Body of pancreas (tissue), 4 donors: Measurements from ENCODE around the gene PRMT2. TPM values are rescaled to one million over a fixed set of nuclear protein-coding genes. Genes with fewer than 3 reads are reported as not detected.
"Not testable (repeated sequence)": the region's sequence is repeated elsewhere in the genome, so short reads cannot be mapped to it uniquely, and the experiment has no call there.

ENCODE experiments used
- ATAC-seq: fragments of 150-250 bp; one replicate; pipeline ENCODE4 v1.9.1; 2016
- DNase-seq, 4 donors: peaks; one replicate each; pipeline ENCODE4 v3.0.0-alpha.2; 2019
- H3K27ac ChIP-seq, 4 donors: fragments of 200-600 bp; sonication (generic); 1 replicate in 3 of 4; 2 replicates in 1 of 4; pipeline versions ENCODE4 v1.5.1 to v1.6.1; 2016 to 2019; ENCODE audit warnings: mild to moderate bottlenecking in 1 of 4, mixed read lengths in 1 of 4, moderate library complexity in 1 of 4
- H3K27me3 ChIP-seq, 2 donors: fragments of 200-600 bp; sonication (generic); one replicate each; pipeline ENCODE4 v1.6.0; 2016; ENCODE audit warnings: mild to moderate bottlenecking in 1 of 2
- H3K36me3 ChIP-seq, 2 donors: fragments of 200-600 bp; sonication (generic); replicated peaks in 1 of 2; 2 replicates each; pipeline ENCODE4 v1.5.1; 2016; ENCODE audit warnings: low read depth in 2 of 2; ENCODE audit not compliant: insufficient read depth in 1 of 2
- H3K4me1 ChIP-seq: fragments of 200-600 bp; sonication (generic); one replicate; pipeline ENCODE4 v1.6.0; 2016
- H3K4me3 ChIP-seq, 2 donors: fragments of 200-600 bp; sonication (generic); 1 replicate in 1 of 2; 2 replicates in 1 of 2; pipeline ENCODE4 v1.5.1; 2016 to 2019
- H3K9me3 ChIP-seq, 3 donors: fragments of 200-600 bp; sonication (generic); 1 replicate in 2 of 3; 2 replicates in 1 of 3; pipeline ENCODE4 v1.5.1; 2016
- CTCF ChIP-seq, 7 experiments: fragments of 450-650 bp in 4 of 7; fragments of 200-600 bp in 3 of 7; sonication (generic) in 3 of 7; IDR thresholded peaks; one replicate each; pipeline ENCODE4 v1.5.1; 2016 to 2019; ENCODE audit warnings: antibody characterized with exemption in 7 of 7
- POLR2A ChIP-seq, 3 donors: fragments of 450-650 bp; IDR thresholded peaks; one replicate each; pipeline ENCODE4 v1.6.1; 2016; ENCODE audit warnings: antibody characterized with exemption in 3 of 3, mild to moderate bottlenecking in 2 of 3
- WGBS, 2 donors: methylation state at CpG; one replicate each; pipeline ENCODE4 v1.1.5; 2017; 5-methylcytosine and 5-hydroxymethylcytosine counted together
- intact Hi-C: fragments of 100-400 bp; cut with DNase I; formaldehyde crosslinking; loops from one replicate; pipeline ENCODE4 v1.15.1; 2023
- total RNA-seq, 2 donors: library from RNA; depleted of rRNA; stranded (reverse); fragments of >200 nt; gene quantifications; one replicate each; pipeline ENCODE4 v1.1.0, GENCODE V29; 2016

Gene PRMT2
- total RNA-seq, 2 donors from 2014 or later, result 30.0 to 63.6 TPM

- 1% methylated on average over 12 to 53 of the region's 53 CpGs for WGBS, 2 donors
- Histone ChIP-seq H3K36me3 (peaks cover 0 to 6% of the 10 kb centered on the region in 2 donors), H3K27me3 (no peaks in the 10 kb centered on the region), H3K4me3 (no peak overlapping the region), H3K9me3 (no peaks in the 10 kb centered on the region), H3K4me1 (peaks cover 13% of the 10 kb centered on the region), H3K27ac (no peak overlapping the region)
- TF ChIP-seq POLR2A (IDR thresholded peaks at IDR 0.05), result no peak
- no peak for TF ChIP-seq CTCF (IDR thresholded peaks at IDR 0.05)
- intact Hi-C loops, result no loop called here
- DNase-seq (no peak), ATAC-seq (no peak)
These were observed 32.4 kb downstream of the PRMT2 start for GRCh38 chr21:46667741-46668380.

DNA sequence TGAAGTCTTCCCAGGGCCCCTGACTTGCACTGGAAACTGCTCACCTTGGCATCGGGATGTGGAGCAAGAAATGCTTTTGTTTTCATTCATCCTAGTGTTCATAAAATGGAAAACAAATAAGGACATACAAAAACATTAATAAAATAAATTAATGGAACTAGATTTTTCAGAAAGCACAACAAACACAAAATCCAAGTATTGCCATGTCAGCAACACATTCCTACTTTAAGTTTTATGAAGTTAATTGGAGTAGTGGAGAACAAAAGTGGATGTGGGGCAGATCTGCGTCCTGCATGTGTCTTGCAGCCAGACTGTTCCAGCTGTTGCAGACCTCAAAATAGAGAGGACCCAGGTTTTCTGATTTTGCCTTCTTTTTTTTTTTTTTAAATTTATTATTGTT lies 32.9 kb downstream of the PRMT2 start:
- H3K27ac ChIP-seq, result no peak overlapping the region
- H3K4me1 ChIP-seq, result peaks cover 13% of the 10 kb centered on the region
- intact Hi-C loops, result no loop called here
- peaks cover 0 to 6% of the 10 kb centered on the region in 2 donors for H3K36me3 ChIP-seq
- no peaks in the 10 kb centered on the region for H3K9me3 ChIP-seq
- no peak overlapping the region for H3K4me3 ChIP-seq
- DNase-seq (no peak), ATAC-seq (no peak)
- no peak for TF ChIP-seq CTCF (IDR thresholded peaks at IDR 0.05)
- TF ChIP-seq POLR2A (IDR thresholded peaks at IDR 0.05), result no peak
- 62 to 67% methylated on average over 2 of the region's 2 CpGs for whole genome bisulfite sequencing, 2 donors
- no peaks in the 10 kb centered on the region for H3K27me3 ChIP-seq

DNA sequence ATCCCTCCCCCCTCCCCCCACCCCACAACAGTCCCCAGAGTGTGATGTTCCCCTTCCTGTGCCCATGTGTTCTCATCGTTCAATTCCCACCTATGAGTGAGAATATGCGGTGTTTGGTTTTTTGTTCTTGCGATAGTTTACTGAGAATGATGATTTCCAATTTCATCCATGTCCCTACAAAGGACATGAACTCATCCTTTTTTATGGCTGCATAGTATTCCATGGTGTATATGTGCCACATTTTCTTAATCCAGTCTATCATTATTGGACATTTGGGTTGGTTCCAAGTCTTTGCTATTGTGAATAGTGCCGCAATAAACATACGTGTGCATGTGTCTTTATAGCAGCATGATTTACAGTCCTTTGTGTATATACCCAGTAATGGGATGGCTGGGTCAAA lies 33.4 kb downstream of the PRMT2 start:
- H3K4me1 ChIP-seq, result peaks cover 13% of the 10 kb centered on the region
- 83% methylated on average over 1 of the region's 5 CpGs; no CpG with 5 or more reads in 1 of the 2 donors for WGBS, 2 donors

GRCh38 chr21:46674430-46675007 lies 39.0 kb downstream of the PRMT2 start:
- Histone ChIP-seq H3K27me3 (no peaks in the 10 kb centered on the region), H3K9me3 (no peaks in the 10 kb centered on the region), H3K36me3 (no peaks in the 10 kb centered on the region), H3K4me3 (no peak overlapping the region), H3K27ac (no peak overlapping the region), H3K4me1 (no peaks in the 10 kb centered on the region)
- intact Hi-C loops, result no loop called here
- 83% methylated on average over 9 of the region's 9 CpGs for WGBS, 2 donors
- DNase-seq, result no peak
- ATAC-seq, result no peak
- TF ChIP-seq CTCF (IDR thresholded peaks at IDR 0.05), result no peak
- no peak for TF ChIP-seq POLR2A (IDR thresholded peaks at IDR 0.05)

More for the DNA sequence above, 33.4 kb downstream of the PRMT2 start:
- H3K27me3 ChIP-seq, H3K27ac ChIP-seq, H3K4me3 ChIP-seq, H3K9me3 ChIP-seq, intact Hi-C loops, DNase-seq, ATAC-seq, H3K36me3 ChIP-seq: not testable (repeated sequence)

DNA sequence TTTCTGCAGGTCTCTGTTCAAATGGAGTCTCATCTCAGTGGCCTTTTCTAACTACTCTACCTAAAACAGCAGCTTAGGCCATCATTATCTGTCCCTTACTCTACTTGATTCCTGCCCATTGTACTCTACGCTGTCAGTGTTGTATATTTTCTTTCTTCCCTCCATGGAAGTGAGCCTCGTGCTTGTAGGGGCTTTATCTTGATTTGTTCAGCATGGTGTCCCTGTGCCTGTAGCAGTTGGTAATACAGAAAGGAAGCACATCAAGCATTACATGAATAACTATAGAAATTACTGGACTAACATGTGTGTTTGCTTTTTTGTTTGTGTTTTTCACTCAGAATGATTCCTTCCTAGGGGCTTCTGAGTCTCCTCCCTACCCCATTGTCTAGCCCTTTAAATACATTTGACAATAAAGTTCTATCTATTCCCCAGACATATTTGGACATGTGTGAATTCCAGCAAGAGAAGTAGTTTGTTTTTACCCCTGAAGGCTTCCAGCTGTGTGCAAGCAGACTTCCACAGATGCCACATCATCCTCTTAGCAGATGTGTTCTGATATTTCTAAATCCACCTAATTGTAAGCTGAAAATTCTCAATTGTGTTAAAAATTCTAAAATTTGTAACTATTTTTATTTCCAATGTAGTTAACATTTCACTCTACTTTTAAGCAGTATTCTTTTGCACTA lies 40.3 kb downstream of the PRMT2 start:
- 61 to 70% methylated on average over 2 of the region's 2 CpGs for WGBS, 2 donors
- TF ChIP-seq POLR2A (IDR thresholded peaks at IDR 0.05) (no peak), CTCF (IDR thresholded peaks at IDR 0.05) (no peak)

DNA sequence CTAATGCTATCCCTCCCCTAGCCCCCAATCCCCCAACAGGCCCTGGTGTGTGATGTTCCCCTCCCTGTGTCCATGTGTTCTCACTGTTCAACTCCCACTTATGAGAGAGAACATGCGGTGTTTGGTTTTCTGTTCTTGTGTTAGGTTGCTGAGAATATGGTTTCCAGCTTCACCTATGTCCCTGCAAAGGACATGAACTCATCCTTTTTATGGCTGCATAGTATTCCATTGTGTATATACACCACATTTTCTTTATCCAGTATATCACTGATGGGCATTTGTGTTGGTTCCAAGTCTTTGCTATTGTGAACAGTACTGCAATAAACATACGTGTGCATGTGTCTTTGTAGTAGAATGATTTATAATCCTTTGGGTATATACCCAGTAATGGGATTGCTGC lies 41.1 kb downstream of the PRMT2 start:
- H3K27ac ChIP-seq, H3K4me3 ChIP-seq, DNase-seq, intact Hi-C loops, H3K36me3 ChIP-seq, H3K4me1 ChIP-seq, H3K9me3 ChIP-seq, H3K27me3 ChIP-seq, ATAC-seq: not testable (repeated sequence)
- 78 to 82% methylated on average over 2 of the region's 2 CpGs for WGBS, 2 donors

More for the DNA sequence above, 40.3 kb downstream of the PRMT2 start:
- DNase-seq, result no peak
- H3K4me3 ChIP-seq, result no peak overlapping the region
- no peak for ATAC-seq
- no peaks in the 10 kb centered on the region for H3K36me3 ChIP-seq
- no peaks in the 10 kb centered on the region for H3K9me3 ChIP-seq
- H3K4me1 ChIP-seq, result no peaks in the 10 kb centered on the region
- H3K27me3 ChIP-seq, result no peaks in the 10 kb centered on the region
- no peak overlapping the region for H3K27ac ChIP-seq
- intact Hi-C loops, result no loop called here

- H3K9me3 ChIP-seq, ATAC-seq, H3K36me3 ChIP-seq, H3K4me1 ChIP-seq, H3K27me3 ChIP-seq, DNase-seq, H3K27ac ChIP-seq, intact Hi-C loops, H3K4me3 ChIP-seq: not testable (repeated sequence)
- WGBS, 2 donors, result 64 to 77% methylated on average over 5 of the region's 5 CpGs
These were observed 46.1 kb downstream of the PRMT2 start for GRCh38 chr21:46681593-46681992.

GRCh38 chr21:46698652-46699051 lies 63.2 kb downstream of the PRMT2 start:
- ATAC-seq, H3K27me3 ChIP-seq, H3K4me1 ChIP-seq, H3K36me3 ChIP-seq, intact Hi-C loops, DNase-seq, H3K9me3 ChIP-seq, H3K27ac ChIP-seq, H3K4me3 ChIP-seq: not testable (repeated sequence)
- WGBS, 2 donors, result no CpG with 5 or more reads among the region's 81 CpGs
